ENCODE results near the gene BOD1L1. TPM values are rescaled to one million over a fixed set of nuclear protein-coding genes. Genes with fewer than 3 reads are reported as not detected.

BOD1L1 gene
- total and polyA plus RNA-seq, 2 experiments from 2014 or later: 6.6 to 16.5 TPM

GRCh38 chr4:13617801-13618200 is 9.7 kb downstream of the BOD1L1 start:
- 79 to 80% methylated on average over 3 of the region's 3 CpGs for WGBS, 2 experiments (ENCODE audit: low coverage in 1 of 2, low lambda C conversion rate in 2 of 2, missing lambda C conversion rate in 2 of 2)

GRCh38 chr4:13616597-13616996 is 10.9 kb downstream of the BOD1L1 start:
- Histone ChIP-seq H3K9me3 (ENCODE audit: low read depth) (no peaks in the 10 kb centered on the region), H3K4me2 (ENCODE audit: unreplicated experiment) (no peak overlapping the region), H3F3A (ENCODE audit: insufficient read depth) (peaks cover 5% of the 10 kb centered on the region; the same call in 1 of the 2 replicates), H3K9ac (no peak overlapping the region), H3K4me3 (no peak overlapping the region), H4K20me1 (ENCODE audit: insufficient read depth) (0 out of 2 replicates have a peak, but pooled peaks cover 11% of the 10 kb centered on the region), H2AFZ (no peak overlapping the region), H3K27me3 (replicated peaks; ENCODE audit: insufficient read depth) (no peaks in the 10 kb centered on the region), H3K79me2 (ENCODE audit: insufficient read depth) (peaks cover 55% of the 10 kb centered on the region), H3K36me3 (ENCODE audit: low read depth) (peaks cover 41% of the 10 kb centered on the region), H3K9me2 (ENCODE audit: insufficient read depth) (no peaks in the 10 kb centered on the region), H3K27ac (no peak overlapping the region), H3K4me1 (ENCODE audit: insufficient read depth) (peaks cover 4% of the 10 kb centered on the region; the same call in 1 of the 2 replicates)
- no peak for DNase-seq
- in situ Hi-C loops (cut with MboI): no loop called here
- TF ChIP-seq EZH2 (IDR thresholded peaks at IDR 0.05; ENCODE audit: insufficient read depth, poor library complexity, severe bottlenecking) (no peak), EZH2phosphoT487 (IDR thresholded peaks at IDR 0.05; ENCODE audit: insufficient read depth, low read depth) (no peak)
- WGBS, 2 experiments (ENCODE audit: low coverage in 1 of 2, low lambda C conversion rate in 2 of 2, missing lambda C conversion rate in 2 of 2): 98 to 99% methylated on average over 4 of the region's 4 CpGs

More at GRCh38 chr4:13617801-13618200, 9.7 kb downstream of the BOD1L1 start:
- no peak overlapping the region for H3K4me2 ChIP-seq (ENCODE audit: unreplicated experiment)
- no peaks in the 10 kb centered on the region for H3K9me2 ChIP-seq (ENCODE audit: insufficient read depth)
- H3K27ac ChIP-seq: no peak overlapping the region
- H3K79me2 ChIP-seq (ENCODE audit: insufficient read depth): peaks cover 67% of the 10 kb centered on the region
- no peaks in the 10 kb centered on the region for H3K9me3 ChIP-seq (ENCODE audit: low read depth)
- no peaks in the 10 kb centered on the region for H3F3A ChIP-seq (ENCODE audit: insufficient read depth)
- in situ Hi-C loops (cut with MboI): no loop called here
- TF ChIP-seq EZH2 (IDR thresholded peaks at IDR 0.05; ENCODE audit: insufficient read depth, poor library complexity, severe bottlenecking) (no peak), EZH2phosphoT487 (IDR thresholded peaks at IDR 0.05; ENCODE audit: insufficient read depth, low read depth) (no peak)
- H3K4me1 ChIP-seq (ENCODE audit: insufficient read depth): no peaks in the 10 kb centered on the region
- no peak overlapping the region for H3K4me3 ChIP-seq
- H2AFZ ChIP-seq: no peak overlapping the region
- no peaks in the 10 kb centered on the region for H3K27me3 ChIP-seq (replicated peaks; ENCODE audit: insufficient read depth)
- H3K9ac ChIP-seq: no peak overlapping the region
- 0 out of 2 replicates have a peak, but pooled peaks cover 11% of the 10 kb centered on the region for H4K20me1 ChIP-seq (ENCODE audit: insufficient read depth)
- peaks cover 41% of the 10 kb centered on the region for H3K36me3 ChIP-seq (ENCODE audit: low read depth)
- DNase-seq: no peak

GRCh38 chr4:13615161-13615560 is 12.4 kb downstream of the BOD1L1 start:
- H4K20me1 ChIP-seq (ENCODE audit: insufficient read depth): 0 out of 2 replicates have a peak, but pooled peaks cover 6% of the 10 kb centered on the region
- H3K27me3 ChIP-seq (replicated peaks; ENCODE audit: insufficient read depth): no peaks in the 10 kb centered on the region
- H3K36me3 ChIP-seq (ENCODE audit: low read depth): peaks cover 52% of the 10 kb centered on the region
- no peaks in the 10 kb centered on the region for H3K9me3 ChIP-seq (ENCODE audit: low read depth)
- H3K4me2 ChIP-seq (ENCODE audit: unreplicated experiment): no peak overlapping the region
- H3K9ac ChIP-seq: no peak overlapping the region
- H3K9me2 ChIP-seq (ENCODE audit: insufficient read depth): no peaks in the 10 kb centered on the region
- in situ Hi-C loops (cut with MboI): no loop called here
- no peak overlapping the region for H2AFZ ChIP-seq
- DNase-seq: no peak
- H3K79me2 ChIP-seq (ENCODE audit: insufficient read depth): peaks cover 41% of the 10 kb centered on the region
- TF ChIP-seq EZH2 (IDR thresholded peaks at IDR 0.05; ENCODE audit: insufficient read depth, poor library complexity, severe bottlenecking): no peak
- no peak overlapping the region for H3K4me3 ChIP-seq
- H3K4me1 ChIP-seq (ENCODE audit: insufficient read depth): peaks cover 7% of the 10 kb centered on the region; the same call in 1 of the 2 replicates
- 92 to 96% methylated on average over 3 of the region's 3 CpGs for WGBS, 2 experiments (ENCODE audit: low coverage in 1 of 2, low lambda C conversion rate in 2 of 2, missing lambda C conversion rate in 2 of 2)
- no peak overlapping the region for H3K27ac ChIP-seq
- peaks cover 8% of the 10 kb centered on the region; the same call in 1 of the 2 replicates for H3F3A ChIP-seq (ENCODE audit: insufficient read depth)

GRCh38 chr4:13612569-13612968 is 15.0 kb downstream of the BOD1L1 start:
- H4K20me1 ChIP-seq (ENCODE audit: insufficient read depth): no peaks in the 10 kb centered on the region

More at GRCh38 chr4:13612569-13612968, 15.0 kb downstream of the BOD1L1 start:
- H3K9me2 ChIP-seq (ENCODE audit: insufficient read depth): no peaks in the 10 kb centered on the region
- no peaks in the 10 kb centered on the region for H3K27me3 ChIP-seq (replicated peaks; ENCODE audit: insufficient read depth)
- WGBS, 2 experiments (ENCODE audit: low coverage in 1 of 2, low lambda C conversion rate in 2 of 2, missing lambda C conversion rate in 2 of 2): 96 to 98% methylated on average over 4 of the region's 4 CpGs
- H3K4me2 ChIP-seq (ENCODE audit: unreplicated experiment): no peak overlapping the region
- H3K4me1 ChIP-seq (ENCODE audit: insufficient read depth): peaks cover 7% of the 10 kb centered on the region; the same call in 1 of the 2 replicates
- no peak overlapping the region for H3K27ac ChIP-seq
- H3K79me2 ChIP-seq (ENCODE audit: insufficient read depth): peaks cover 18% of the 10 kb centered on the region
- TF ChIP-seq EZH2 (IDR thresholded peaks at IDR 0.05; ENCODE audit: insufficient read depth, poor library complexity, severe bottlenecking): no peak
- TF ChIP-seq EZH2phosphoT487 (IDR thresholded peaks at IDR 0.05; ENCODE audit: insufficient read depth, low read depth): no peak
- in situ Hi-C loops (cut with MboI): no loop called here
- DNase-seq: no peak
- H3K4me3 ChIP-seq: no peak overlapping the region
- no peak overlapping the region for H3K9ac ChIP-seq
- peaks cover 8% of the 10 kb centered on the region; the same call in 1 of the 2 replicates for H3F3A ChIP-seq (ENCODE audit: insufficient read depth)
- H3K9me3 ChIP-seq (ENCODE audit: low read depth): no peaks in the 10 kb centered on the region
- H2AFZ ChIP-seq: no peak overlapping the region
- peaks cover 63% of the 10 kb centered on the region for H3K36me3 ChIP-seq (ENCODE audit: low read depth)
